ENCODE results near the gene GABRB3. TPM values are rescaled to one million over a fixed set of nuclear protein-coding genes. Genes with fewer than 3 reads are reported as not detected.

GABRB3 gene
- total RNA-seq, 1 donor from 2014 or later = not detected

- intact Hi-C loops (cut with micrococcal nuclease) = no loop called here
- no peaks in the 10 kb centered on the region for H3K27me3 Mint-ChIP-seq (ENCODE audit: insufficient read depth)
- peaks cover 13% of the 10 kb centered on the region for H3K9me3 Mint-ChIP-seq
- H3K36me3 Mint-ChIP-seq (ENCODE audit: low read depth) = no peaks in the 10 kb centered on the region
- no peak overlapping the region for H3K4me3 Mint-ChIP-seq
- DNase-seq (ENCODE audit: low spot score) = no peak
- no peak overlapping the region for H3K27ac Mint-ChIP-seq
- no peaks in the 10 kb centered on the region for H3K4me1 Mint-ChIP-seq (ENCODE audit: low read depth)
Observed at GRCh38 chr15:26658290-26658689, 114.6 kb downstream of the GABRB3 start.

DNA sequence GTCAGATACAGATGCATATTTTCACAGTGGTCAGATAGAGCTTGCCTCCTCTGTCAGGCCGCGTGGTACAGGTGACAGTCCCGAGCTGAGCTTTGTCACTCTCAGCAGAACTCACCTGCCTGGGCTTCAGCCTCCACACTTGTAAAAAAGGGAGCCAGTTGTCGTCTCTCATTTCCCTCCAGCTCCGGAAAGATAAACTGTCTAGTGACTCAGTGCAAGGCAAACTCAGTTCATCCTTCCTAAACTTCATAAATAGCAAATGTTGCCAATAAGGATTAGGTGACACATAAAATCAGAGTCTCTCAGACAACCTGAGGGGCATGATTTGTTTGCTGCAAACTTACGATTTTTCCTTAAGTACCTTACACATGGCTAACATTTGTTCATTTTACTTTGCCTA is 116.8 kb downstream of the GABRB3 start:
- H3K27me3 Mint-ChIP-seq (ENCODE audit: insufficient read depth) = no peaks in the 10 kb centered on the region
- no peak for DNase-seq (ENCODE audit: low spot score)
- H3K9me3 Mint-ChIP-seq = peaks cover 20% of the 10 kb centered on the region
- no peaks in the 10 kb centered on the region for H3K36me3 Mint-ChIP-seq (ENCODE audit: low read depth)
- H3K4me3 Mint-ChIP-seq = no peak overlapping the region
- H3K27ac Mint-ChIP-seq = no peak overlapping the region
- intact Hi-C loops (cut with micrococcal nuclease) = no loop called here
- no peaks in the 10 kb centered on the region for H3K4me1 Mint-ChIP-seq (ENCODE audit: low read depth)

- Mint-ChIP-seq H3K27me3 (ENCODE audit: insufficient read depth) (no peaks in the 10 kb centered on the region), H3K36me3 (ENCODE audit: low read depth) (no peaks in the 10 kb centered on the region), H3K27ac (no peak overlapping the region), H3K4me1 (ENCODE audit: low read depth) (no peaks in the 10 kb centered on the region), H3K4me3 (no peak overlapping the region), H3K9me3 (peaks cover 45% of the 10 kb centered on the region)
- no peak for DNase-seq (ENCODE audit: low spot score)
- intact Hi-C loops (cut with micrococcal nuclease) = no loop called here
Observed at GRCh38 chr15:26651909-26652308, 121.0 kb downstream of the GABRB3 start.

DNA sequence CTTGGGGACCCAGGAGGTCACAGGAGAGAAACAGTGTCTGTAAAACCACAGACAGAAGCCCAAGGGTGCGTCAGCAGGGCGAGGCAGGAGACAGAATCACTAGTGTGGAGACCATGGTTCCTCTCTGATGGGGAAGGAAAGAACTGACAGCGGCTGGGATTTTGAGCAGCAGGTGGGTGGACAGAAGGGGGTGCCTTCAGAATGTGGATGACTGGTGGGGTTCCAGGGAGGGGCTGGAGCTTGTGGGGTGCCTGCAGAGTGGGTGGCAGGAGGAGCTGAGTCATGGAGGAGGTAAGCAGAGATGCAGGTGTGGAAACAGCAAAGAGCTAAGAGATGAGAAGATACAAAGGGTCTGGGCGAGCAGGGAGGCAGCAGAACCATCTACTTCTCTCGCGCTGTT is 124.2 kb downstream of the GABRB3 start:
- Mint-ChIP-seq H3K4me3 (no peak overlapping the region), H3K27ac (no peak overlapping the region), H3K9me3 (peaks cover 53% of the 10 kb centered on the region), H3K27me3 (ENCODE audit: insufficient read depth) (no peaks in the 10 kb centered on the region), H3K36me3 (ENCODE audit: low read depth) (no peaks in the 10 kb centered on the region), H3K4me1 (ENCODE audit: low read depth) (no peaks in the 10 kb centered on the region)
- no peak for DNase-seq (ENCODE audit: low spot score)
- intact Hi-C loops (cut with micrococcal nuclease) = no loop called here

DNA sequence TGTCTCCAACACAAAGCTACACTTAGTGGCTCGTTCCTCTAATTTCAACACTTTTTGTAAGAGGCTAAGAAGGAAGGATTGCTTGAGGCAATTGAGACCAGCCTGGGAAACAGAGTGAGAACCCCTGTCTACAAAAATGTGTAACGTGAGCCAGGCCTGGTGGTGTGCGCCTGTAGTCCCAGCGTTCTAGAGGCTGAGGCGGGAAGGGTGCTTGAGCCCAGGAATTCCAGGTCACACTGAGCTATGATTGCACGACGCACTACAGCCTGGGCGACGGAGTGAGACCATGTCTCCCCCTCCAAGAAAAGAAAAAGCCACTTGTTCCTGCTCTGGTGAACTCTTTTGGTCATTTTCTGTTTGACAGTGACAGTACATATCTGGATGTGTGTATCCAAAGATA is 127.9 kb downstream of the GABRB3 start:
- H3K27me3 Mint-ChIP-seq (ENCODE audit: insufficient read depth) = no peaks in the 10 kb centered on the region
- no peaks in the 10 kb centered on the region for H3K36me3 Mint-ChIP-seq (ENCODE audit: low read depth)
- no peaks in the 10 kb centered on the region for H3K4me1 Mint-ChIP-seq (ENCODE audit: low read depth)
- H3K27ac Mint-ChIP-seq = no peak overlapping the region
- H3K4me3 Mint-ChIP-seq = no peak overlapping the region
- peaks cover 50% of the 10 kb centered on the region for H3K9me3 Mint-ChIP-seq
- DNase-seq (ENCODE audit: low spot score) = no peak
- intact Hi-C loops (cut with micrococcal nuclease) = no loop called here

DNA sequence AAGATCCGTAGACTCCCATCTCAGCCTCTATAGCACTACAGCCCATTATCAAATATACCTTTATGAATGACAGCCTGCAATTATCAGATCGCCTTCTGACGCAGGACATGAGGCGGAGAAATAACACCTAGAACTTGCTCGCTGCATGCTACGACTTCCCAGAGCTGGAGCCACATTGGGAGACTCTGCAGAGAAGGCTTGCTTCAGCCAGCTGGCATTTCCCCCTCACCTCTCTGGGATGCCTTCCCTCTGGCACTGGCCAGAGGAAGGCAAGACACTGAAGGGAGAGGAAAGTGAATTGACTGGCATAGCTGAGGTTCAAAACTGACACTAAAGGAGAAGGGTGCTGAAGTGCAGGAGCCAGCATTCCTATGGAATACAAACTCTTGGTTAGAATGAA is 131.7 kb downstream of the GABRB3 start:
- intact Hi-C loops (cut with micrococcal nuclease) = no loop called here
- H3K27ac Mint-ChIP-seq = no peak overlapping the region
- no peak overlapping the region for H3K4me3 Mint-ChIP-seq
- peaks cover 42% of the 10 kb centered on the region for H3K9me3 Mint-ChIP-seq
- no peaks in the 10 kb centered on the region for H3K4me1 Mint-ChIP-seq (ENCODE audit: low read depth)
- no peaks in the 10 kb centered on the region for H3K36me3 Mint-ChIP-seq (ENCODE audit: low read depth)
- H3K27me3 Mint-ChIP-seq (ENCODE audit: insufficient read depth) = no peaks in the 10 kb centered on the region
- no peak for DNase-seq (ENCODE audit: low spot score)

GRCh38 chr15:26640601-26641000 is 132.3 kb downstream of the GABRB3 start:
- H3K9me3 Mint-ChIP-seq = peaks cover 40% of the 10 kb centered on the region
- intact Hi-C loops (cut with micrococcal nuclease) = no loop called here
- H3K4me1 Mint-ChIP-seq (ENCODE audit: low read depth) = no peaks in the 10 kb centered on the region
- no peaks in the 10 kb centered on the region for H3K36me3 Mint-ChIP-seq (ENCODE audit: low read depth)
- H3K4me3 Mint-ChIP-seq = no peak overlapping the region
- no peak for DNase-seq (ENCODE audit: low spot score)
- no peaks in the 10 kb centered on the region for H3K27me3 Mint-ChIP-seq (ENCODE audit: insufficient read depth)
- H3K27ac Mint-ChIP-seq = no peak overlapping the region

DNA sequence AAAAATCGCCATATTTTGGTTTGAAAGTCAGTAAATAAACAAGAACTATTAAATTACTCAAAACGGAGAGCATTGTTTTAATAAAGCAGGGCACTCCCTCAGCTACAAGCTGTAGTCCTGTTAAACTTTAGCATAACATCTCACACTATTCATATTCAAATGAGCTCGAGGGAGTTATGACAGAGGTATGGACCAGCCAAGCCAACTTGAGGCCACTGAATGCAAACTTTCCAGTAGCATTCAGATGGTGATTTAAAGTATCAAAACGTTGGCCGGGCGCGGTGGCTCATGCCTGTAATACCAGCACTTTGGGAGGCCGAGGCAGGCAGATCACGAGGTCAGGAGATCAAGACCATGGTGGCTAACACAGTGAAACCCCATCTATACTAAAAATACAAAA is 132.9 kb downstream of the GABRB3 start:
- intact Hi-C loops (cut with micrococcal nuclease) = no loop called here
- H3K36me3 Mint-ChIP-seq (ENCODE audit: low read depth) = no peaks in the 10 kb centered on the region
- H3K9me3 Mint-ChIP-seq = peaks cover 40% of the 10 kb centered on the region
- no peak for DNase-seq (ENCODE audit: low spot score)
- no peaks in the 10 kb centered on the region for H3K27me3 Mint-ChIP-seq (ENCODE audit: insufficient read depth)
- no peaks in the 10 kb centered on the region for H3K4me1 Mint-ChIP-seq (ENCODE audit: low read depth)
- H3K4me3 Mint-ChIP-seq = no peak overlapping the region
- H3K27ac Mint-ChIP-seq = no peak overlapping the region

- Mint-ChIP-seq H3K27ac (no peak overlapping the region), H3K9me3 (peaks cover 42% of the 10 kb centered on the region), H3K4me1 (ENCODE audit: low read depth) (no peaks in the 10 kb centered on the region), H3K36me3 (ENCODE audit: low read depth) (no peaks in the 10 kb centered on the region), H3K27me3 (ENCODE audit: insufficient read depth) (no peaks in the 10 kb centered on the region), H3K4me3 (no peak overlapping the region)
- intact Hi-C loops (cut with micrococcal nuclease) = no loop called here
- DNase-seq (ENCODE audit: low spot score) = no peak
Observed at GRCh38 chr15:26635614-26636013, 137.3 kb downstream of the GABRB3 start.

DNA sequence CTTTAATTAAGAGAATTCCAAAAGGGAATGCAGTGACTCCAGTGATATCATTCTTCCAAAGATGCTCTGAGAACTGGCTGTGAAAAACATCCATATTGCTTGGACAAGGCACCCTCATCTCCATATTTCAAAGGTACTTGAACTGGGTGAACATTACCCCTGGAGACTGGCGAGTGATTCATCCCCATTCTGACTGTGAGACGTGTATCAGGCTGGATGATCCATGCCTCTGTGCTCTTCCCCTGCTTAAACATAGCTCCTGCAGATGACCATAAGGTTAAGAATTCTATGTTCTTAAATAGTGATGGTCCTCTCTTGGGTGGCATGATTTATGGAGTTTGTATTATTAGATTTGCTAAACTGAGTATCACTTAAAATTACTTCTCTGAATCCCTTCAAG is 137.8 kb downstream of the GABRB3 start:
- intact Hi-C loops (cut with micrococcal nuclease) = no loop called here
- Mint-ChIP-seq H3K4me1 (ENCODE audit: low read depth) (no peaks in the 10 kb centered on the region), H3K27ac (no peak overlapping the region), H3K4me3 (no peak overlapping the region), H3K27me3 (ENCODE audit: insufficient read depth) (no peaks in the 10 kb centered on the region), H3K9me3 (peaks cover 43% of the 10 kb centered on the region), H3K36me3 (ENCODE audit: low read depth) (no peaks in the 10 kb centered on the region)
- DNase-seq (ENCODE audit: low spot score) = no peak

DNA sequence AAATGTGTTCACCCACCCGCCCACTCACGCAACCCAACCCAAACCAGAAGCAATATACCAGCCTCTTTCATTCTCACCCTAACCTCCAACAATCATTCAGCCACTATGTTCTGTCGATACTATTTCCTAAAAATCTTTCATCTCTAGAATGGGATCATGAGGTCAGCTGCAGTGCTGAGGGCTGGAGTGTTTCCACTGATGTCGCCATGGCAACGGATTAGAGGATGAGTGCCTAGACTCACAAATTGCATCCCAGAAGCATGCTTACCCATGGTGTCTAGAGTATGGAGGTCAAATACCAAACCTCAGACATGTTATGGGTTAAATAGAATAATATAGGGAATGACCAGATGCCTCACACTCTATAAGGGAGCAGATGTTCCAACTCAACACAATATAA is 138.5 kb downstream of the GABRB3 start:
- no peaks in the 10 kb centered on the region for H3K4me1 Mint-ChIP-seq (ENCODE audit: low read depth)
- no peak overlapping the region for H3K27ac Mint-ChIP-seq
- no peak for DNase-seq (ENCODE audit: low spot score)
- intact Hi-C loops (cut with micrococcal nuclease) = no loop called here
- H3K4me3 Mint-ChIP-seq = no peak overlapping the region
- H3K27me3 Mint-ChIP-seq (ENCODE audit: insufficient read depth) = no peaks in the 10 kb centered on the region
- peaks cover 38% of the 10 kb centered on the region for H3K9me3 Mint-ChIP-seq
- no peaks in the 10 kb centered on the region for H3K36me3 Mint-ChIP-seq (ENCODE audit: low read depth)

DNA sequence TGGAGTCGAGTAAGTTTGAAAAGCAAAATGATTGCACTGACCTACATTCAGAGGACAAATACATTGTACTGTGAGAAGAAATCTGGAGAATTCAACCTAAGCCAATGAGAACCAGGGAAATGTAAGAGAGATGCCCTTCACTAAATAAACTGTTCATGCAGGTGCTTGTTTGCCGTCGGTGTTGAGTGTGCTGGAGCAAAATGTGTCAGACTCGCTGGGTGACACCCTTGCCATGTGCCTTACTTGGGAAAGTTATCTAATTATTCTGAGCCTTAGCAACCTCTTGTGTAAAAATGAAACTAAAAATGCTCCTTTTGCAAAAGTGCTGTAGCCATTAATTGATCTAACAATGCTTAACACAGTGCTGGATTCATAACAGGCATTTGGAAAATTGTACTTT is 140.4 kb downstream of the GABRB3 start:
- no peak overlapping the region for H3K4me3 Mint-ChIP-seq
- intact Hi-C loops (cut with micrococcal nuclease) = no loop called here
- H3K27me3 Mint-ChIP-seq (ENCODE audit: insufficient read depth) = no peaks in the 10 kb centered on the region
- H3K9me3 Mint-ChIP-seq = peaks cover 44% of the 10 kb centered on the region
- no peak for DNase-seq (ENCODE audit: low spot score)
- no peaks in the 10 kb centered on the region for H3K4me1 Mint-ChIP-seq (ENCODE audit: low read depth)
- no peaks in the 10 kb centered on the region for H3K36me3 Mint-ChIP-seq (ENCODE audit: low read depth)
- H3K27ac Mint-ChIP-seq = no peak overlapping the region

DNA sequence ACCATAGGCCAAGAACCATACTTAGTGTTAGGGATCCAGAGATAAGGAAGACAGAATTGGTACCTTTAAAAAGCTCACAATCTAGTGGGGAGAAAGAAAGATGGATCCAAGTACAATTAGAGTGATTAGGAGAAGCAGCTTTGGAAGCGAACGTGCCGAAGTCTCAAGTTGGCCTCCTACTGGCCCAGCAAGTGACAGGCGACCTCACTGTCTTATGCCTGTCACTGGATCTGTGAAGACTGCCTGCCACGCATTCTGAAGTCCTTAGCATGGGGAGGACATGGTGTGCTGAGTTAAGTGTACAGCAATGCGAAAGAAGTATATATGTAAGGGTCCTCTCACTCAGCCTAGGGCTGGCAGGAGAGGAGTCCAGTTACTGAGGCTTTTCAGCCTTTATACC is 141.0 kb downstream of the GABRB3 start:
- intact Hi-C loops (cut with micrococcal nuclease) = no loop called here
- Mint-ChIP-seq H3K36me3 (ENCODE audit: low read depth) (no peaks in the 10 kb centered on the region), H3K9me3 (peaks cover 44% of the 10 kb centered on the region), H3K27me3 (ENCODE audit: insufficient read depth) (no peaks in the 10 kb centered on the region), H3K4me3 (no peak overlapping the region), H3K4me1 (ENCODE audit: low read depth) (no peaks in the 10 kb centered on the region), H3K27ac (no peak overlapping the region)
- DNase-seq (ENCODE audit: low spot score) = no peak

- intact Hi-C loops (cut with micrococcal nuclease) = no loop called here
Observed at GRCh38 chr15:26630857-26631256, 142.0 kb downstream of the GABRB3 start.

More at GRCh38 chr15:26630857-26631256, 142.0 kb downstream of the GABRB3 start:
- Mint-ChIP-seq H3K4me1 (ENCODE audit: low read depth) (no peaks in the 10 kb centered on the region), H3K9me3 (peaks cover 49% of the 10 kb centered on the region), H3K27ac (no peak overlapping the region), H3K27me3 (ENCODE audit: insufficient read depth) (no peaks in the 10 kb centered on the region), H3K4me3 (no peak overlapping the region), H3K36me3 (ENCODE audit: low read depth) (no peaks in the 10 kb centered on the region)
- DNase-seq (ENCODE audit: low spot score) = no peak
